HCT116 (cell line): ENCODE results near the gene ABCB8. TPM values are rescaled to one million over a fixed set of nuclear protein-coding genes. Genes with fewer than 3 reads are reported as not detected.
A peak's percentile ranks its signal among the peaks of the same experiment; 100 is the strongest.

Experiments
- ATAC-seq: fragments of 200-7000 bp; cut with Tn5 transposase; 2 replicates; pipeline ENCODE4 v1.9.1; 2020; ENCODE audit warnings: mild to moderate bottlenecking, moderate library complexity
- BruUV-seq: library from RNA; stranded (reverse); fragments of 400-500 nt; replicated peaks from 2 replicates; lab custom pipeline; 2021; lab: Mats Ljungman, UMichigan
- CTCF ChIA-PET: fragments of 300-600 bp; sonication (Branson Sonifier 250); formaldehyde crosslinking; loops from one replicate; lab custom pipeline; 2021; ENCODE audit warnings: antibody characterized with exemption; lab: Charles Lee
- POLR2A ChIA-PET: fragments of 300-600, 350-600 bp; sonication (Branson Sonifier 250); formaldehyde crosslinking; loops from one replicate; lab custom pipeline; 2021; ENCODE audit warnings: antibody characterized with exemption; lab: Charles Lee
- RAD21 ChIA-PET, 2 experiments: fragments of 300-600 bp; sonication (Branson Sonifier 250); formaldehyde crosslinking; loops; one replicate each; lab custom pipeline; 2023; ENCODE audit warnings: low total read pairs in 2 of 2; ENCODE audit not compliant: uncharacterized antibody in 2 of 2, unreplicated experiment in 2 of 2, low non-redundant PET in 1 of 2; lab: Charles Lee
- DNase-seq: peaks from one replicate; pipeline ENCODE4 v3.0.0-alpha.2; 2010; ENCODE audit warnings: low read depth, low spot score
- H2AFZ ChIP-seq: fragments of 200-600 bp; shearing (Covaris generic), sonication (generic); 2 replicates; pipeline ENCODE4 v1.6.1; 2017; ENCODE audit warnings: low read depth, mixed run types, mixed read lengths, antibody characterized with exemption, low read length; ENCODE audit not compliant: poor library complexity, severe bottlenecking
- H3K27ac ChIP-seq: 2 replicates; pipeline ENCODE4 v1.5.1; 2012; ENCODE audit warnings: low read depth, low read length
- H3K27me3 ChIP-seq: fragments of 200-600 bp; sonication (generic); 2 replicates; pipeline ENCODE4 v1.6.1; 2016; ENCODE audit warnings: mixed run types, low read length, mixed read lengths; ENCODE audit not compliant: insufficient read depth
- H3K36me3 ChIP-seq, 2 experiments: fragments of 200-500 bp in 1 of 2; fragments of 200-600 bp in 1 of 2; sonication (Bioruptor generic) in 1 of 2; sonication (generic) in 1 of 2; 2 replicates each; pipeline versions ENCODE4 v1.5.1 to v1.6.1; 2014 to 2016; ENCODE audit warnings: low read length in 2 of 2, inconsistent platforms in 1 of 2, mixed read lengths in 1 of 2, mixed run types in 1 of 2; ENCODE audit not compliant: insufficient read depth in 2 of 2, control insufficient read depth in 1 of 2
- H3K4me1 ChIP-seq, 2 experiments: fragments of 200-600 bp in 1 of 2; sonication (generic) in 1 of 2; 2 replicates each; pipeline versions ENCODE4 v1.5.1 to v1.6.1; 2012 to 2017; ENCODE audit warnings: low read length in 2 of 2, inconsistent platforms in 1 of 2, mild to moderate bottlenecking in 1 of 2, mixed read lengths in 1 of 2, mixed run types in 1 of 2, moderate library complexity in 1 of 2; ENCODE audit not compliant: insufficient read depth in 2 of 2, control insufficient read depth in 1 of 2
- H3K4me2 ChIP-seq: fragments of 200-600 bp; sonication (generic); 2 replicates; pipeline ENCODE4 v1.6.1; 2017; ENCODE audit warnings: mixed run types, low read length, mixed read lengths
- H3K4me3 ChIP-seq, 2 experiments: fragments of 200-600 bp in 1 of 2; sonication (generic) in 1 of 2; replicated peaks in 1 of 2; 2 replicates each; pipeline ENCODE4 v1.5.1; 2011 to 2016; ENCODE audit warnings: low read length in 2 of 2, control low read depth in 1 of 2, low read depth in 1 of 2, mild to moderate bottlenecking in 1 of 2, mixed read lengths in 1 of 2, mixed run types in 1 of 2
- H3K79me2 ChIP-seq: fragments of 200-600 bp; sonication (generic); 2 replicates; pipeline ENCODE4 v1.6.1; 2017; ENCODE audit warnings: mild to moderate bottlenecking, mixed run types, low read length, moderate library complexity, mixed read lengths; ENCODE audit not compliant: insufficient read depth
- H3K9ac ChIP-seq: fragments of 200-600 bp; sonication (generic); 2 replicates; pipeline ENCODE4 v1.6.1; 2016; ENCODE audit warnings: low read length, mixed read lengths
- H3K9me2 ChIP-seq: fragments of 200-600 bp; sonication (generic), shearing (Covaris generic); 2 replicates; pipeline ENCODE4 v1.6.1; 2017; ENCODE audit warnings: mixed run types, mild to moderate bottlenecking, moderate library complexity; ENCODE audit not compliant: insufficient read depth
- H3K9me3 ChIP-seq, 2 experiments: fragments of 200-500 bp in 1 of 2; fragments of 200-600 bp in 1 of 2; sonication (Bioruptor generic) in 1 of 2; sonication (generic) in 1 of 2; 2 replicates each; pipeline ENCODE4 v1.6.1; 2014 to 2017; ENCODE audit warnings: low read length in 2 of 2, mixed read lengths in 2 of 2, inconsistent platforms in 1 of 2, low read depth in 1 of 2, mild to moderate bottlenecking in 1 of 2, mixed run types in 1 of 2, moderate library complexity in 1 of 2; ENCODE audit not compliant: control insufficient read depth in 1 of 2, insufficient read depth in 1 of 2
- H4K20me1 ChIP-seq: fragments of 200-600 bp; sonication (generic), shearing (Covaris generic); 2 replicates; pipeline ENCODE4 v1.6.1; 2017; ENCODE audit warnings: mixed run types, mild to moderate bottlenecking, moderate library complexity; ENCODE audit not compliant: insufficient read depth
- ATF3 ChIP-seq: IDR thresholded peaks from 2 replicates; pipeline ENCODE4 v1.6.1; 2012
- CEBPB ChIP-seq: IDR thresholded peaks from 2 replicates; pipeline ENCODE4 v1.6.1; 2012; ENCODE audit warnings: low read depth
- CTCF ChIP-seq, 3 experiments: fragments of 200-600 bp in 1 of 3; sonication (generic) in 1 of 3; IDR thresholded peaks in 2 of 3; conservative IDR thresholded peaks in 1 of 3; 2 replicates each; pipeline ENCODE4 v1.5.1; 2012 to 2017; ENCODE audit warnings: low read depth in 2 of 3, low read length in 2 of 3, antibody characterized with exemption in 1 of 3, borderline replicate concordance in 1 of 3, control low read depth in 1 of 3, mild to moderate bottlenecking in 1 of 3, mixed read lengths in 1 of 3, mixed run types in 1 of 3, moderate library complexity in 1 of 3; ENCODE audit not compliant: insufficient read depth in 1 of 3
- EGR1 ChIP-seq: IDR thresholded peaks from 2 replicates; pipeline ENCODE4 v1.6.1; 2012; ENCODE audit warnings: low read depth
- EZH2phosphoT487 ChIP-seq: fragments of 200-600 bp; IDR thresholded peaks from 2 replicates; pipeline ENCODE4 v1.6.1; 2018; ENCODE audit warnings: antibody characterized with exemption, borderline replicate concordance
- FOSL1 ChIP-seq: IDR thresholded peaks from 2 replicates; pipeline ENCODE4 v1.6.1; 2012; ENCODE audit warnings: low read depth
- JUND ChIP-seq: IDR thresholded peaks from 2 replicates; pipeline ENCODE4 v1.6.1; 2012
- MAX ChIP-seq: IDR thresholded peaks from 2 replicates; pipeline ENCODE4 v1.6.1; 2012
- POLR2A ChIP-seq: IDR thresholded peaks from 2 replicates; pipeline ENCODE4 v1.7.0; 2011; ENCODE audit warnings: borderline replicate concordance; ENCODE audit not compliant: insufficient read depth, insufficient read length; ENCODE audit errors: extremely low read depth
- POLR2AphosphoS5 ChIP-seq: IDR thresholded peaks from 2 replicates; pipeline ENCODE4 v1.6.1; 2011; ENCODE audit warnings: mild to moderate bottlenecking, low read depth, low read length, moderate library complexity
- REST ChIP-seq: IDR thresholded peaks from 2 replicates; pipeline ENCODE4 v1.6.1; 2012; ENCODE audit warnings: low read depth
- SIN3A ChIP-seq: IDR thresholded peaks from 2 replicates; pipeline ENCODE4 v1.6.1; 2012; ENCODE audit warnings: low read depth
- SP1 ChIP-seq: IDR thresholded peaks from 2 replicates; pipeline ENCODE4 v1.6.1; 2012; ENCODE audit warnings: low read depth
- TCF7L2 ChIP-seq: IDR thresholded peaks from 2 replicates; pipeline ENCODE4 v1.7.0; 2011; ENCODE audit warnings: borderline replicate concordance, inconsistent platforms; ENCODE audit not compliant: insufficient read depth, insufficient read length; ENCODE audit errors: extremely low read depth
- ZBTB33 ChIP-seq: IDR thresholded peaks from 2 replicates; pipeline ENCODE4 v1.6.1; 2011; ENCODE audit warnings: mild to moderate bottlenecking, low read length, moderate library complexity; ENCODE audit not compliant: insufficient replicate concordance; ENCODE audit errors: extremely low read depth
- ZNF274 ChIP-seq: fragments of 200-500 bp; sonication (Bioruptor generic); IDR thresholded peaks from 2 replicates; pipeline ENCODE4 v1.6.1; 2014; ENCODE audit warnings: mild to moderate bottlenecking, low read depth, low read length, inconsistent platforms
- intact Hi-C: fragments of 100-400 bp; cut with micrococcal nuclease; formaldehyde crosslinking; loops from 2 replicates; pipeline ENCODE4 v1.10.0; 2022
- total RNA-seq: library from RNA; stranded (reverse); gene quantifications from one replicate; pipeline ENCODE4 v1.2.1, GENCODE V29; 2021; ENCODE audit not compliant: unreplicated experiment

Gene ABCB8
- total RNA-seq, 1 experiment from 2014 or later, result 55.2 TPM

- intact Hi-C loops, result loop anchor here (1.0 to 10.0 kb wide), 3 partner anchors 55 to 244 kb away; no protein-coding TSS in a partner anchor
- DNase-seq (no peak), ATAC-seq (no peak)
- H3K79me2 ChIP-seq, result no peaks in the 10 kb centered on the region
- H3K9ac ChIP-seq, result peak overlapping the region; percentile 38; the same call in 1 of the 2 replicates
- ChIA-PET POLR2A (interaction anchor here (0.6 to 2.0 kb wide), 3 partner anchors 9 to 42 kb away, joined by 4 to 10 read pairs (median 5); partner anchors contain the start of gene ABCB8), RAD21 (interaction anchor here (0.5 to 1.0 kb wide), 4 partner anchors 9 to 228 kb away, joined by 3 read pairs; no protein-coding TSS in a partner anchor), CTCF (interaction anchor here (0.6 to 5.2 kb wide), 13 partner anchors 9 to 120 kb away, joined by 3 to 59 read pairs (median 4); partner anchors contain the start of genes ABCB8, FASTK and NOS3)
- no peak overlapping the region for H2AFZ ChIP-seq
- BruUV-seq, result no TSS peak
- no peak overlapping the region for H3K4me3 ChIP-seq
- H4K20me1 ChIP-seq, result no peaks in the 10 kb centered on the region
- TF ChIP-seq TCF7L2 (no peak), ATF3 (no peak), MAX (no peak), FOSL1 (no peak), POLR2A (no peak), SP1 (no peak), EZH2phosphoT487 (no peak), CEBPB (no peak), ZBTB33 (no peak), ZNF274 (no peak), POLR2AphosphoS5 (no peak), JUND (no peak), CTCF (IDR thresholded peaks at IDR 0.05 in 2 of 3, conservative IDR thresholded peaks at IDR 0.05 in 1 of 3; ENCODE audit: borderline replicate concordance in 1 of 3, insufficient read depth in 1 of 3, low read depth in 2 of 3, low read length in 2 of 3) (no peak), EGR1 (no peak), REST (no peak), SIN3A (no peak)
- H3K4me1 ChIP-seq, result peaks cover 0 to 21% of the 10 kb centered on the region in 2 experiments; a peak in 2 of 4 replicates
- H3K27me3 ChIP-seq, result no peaks in the 10 kb centered on the region
- H3K4me2 ChIP-seq, result peak overlapping the region; percentile 60
- H3K27ac ChIP-seq, result peak overlapping the region; percentile 8; the same call in 1 of the 2 replicates
- no peaks in the 10 kb centered on the region for H3K36me3 ChIP-seq
- H3K9me2 ChIP-seq, result no peaks in the 10 kb centered on the region
- H3K9me3 ChIP-seq, result no peaks in the 10 kb centered on the region
Measured at GRCh38 chr7:151018421-151019129, 9.7 kb upstream of the ABCB8 start.
